ENCODE data around the gene ACTL6B. TPM values are rescaled to one million over a fixed set of nuclear protein-coding genes. Genes with fewer than 3 reads are reported as not detected.

ACTL6B gene
- polyA plus RNA-seq, 2 donors = not detected

- Histone ChIP-seq H3K9me3 (ENCODE audit: control insufficient read depth in 2 of 2, insufficient read depth in 1 of 2, low read depth in 1 of 2, low read length in 1 of 2) (no peaks in the 10 kb centered on the region), H3K4me3 (ENCODE audit: low read depth in 1 of 2, low read length in 2 of 2) (no peak overlapping the region), H3K36me3 (ENCODE audit: control insufficient read depth in 2 of 2, insufficient read depth in 2 of 2, low read length in 1 of 2) (peaks cover 21 to 58% of the 10 kb centered on the region in 2 donors), H3K27me3 (ENCODE audit: control insufficient read depth in 1 of 2, insufficient read depth in 2 of 2, low read length in 2 of 2) (no peaks in the 10 kb centered on the region), H3K4me1 (ENCODE audit: control insufficient read depth in 2 of 2, insufficient read depth in 2 of 2, low read length in 1 of 2) (peaks cover 8 to 10% of the 10 kb centered on the region in 2 donors), H3K27ac (ENCODE audit: low read depth in 2 of 2, low read length in 1 of 2) (peak overlapping the region; percentile 55 to 72)
- WGBS, 2 donors = 66 to 77% methylated on average over 11 to 13 of the region's 13 CpGs
These were observed 23.1 kb upstream of the ACTL6B start for GRCh38 chr7:100679129-100679926.

GRCh38 chr7:100678291-100678984 lies 22.2 kb upstream of the ACTL6B start:
- Histone ChIP-seq H3K9me3 (ENCODE audit: control insufficient read depth in 2 of 2, insufficient read depth in 1 of 2, low read depth in 1 of 2, low read length in 1 of 2) (no peaks in the 10 kb centered on the region), H3K27ac (ENCODE audit: low read depth in 2 of 2, low read length in 1 of 2) (no peak overlapping the region), H3K4me3 (ENCODE audit: low read depth in 1 of 2, low read length in 2 of 2) (no peak overlapping the region), H3K27me3 (ENCODE audit: control insufficient read depth in 1 of 2, insufficient read depth in 2 of 2, low read length in 2 of 2) (no peaks in the 10 kb centered on the region), H3K36me3 (ENCODE audit: control insufficient read depth in 2 of 2, insufficient read depth in 2 of 2, low read length in 1 of 2) (peaks cover 21 to 49% of the 10 kb centered on the region in 2 donors), H3K4me1 (ENCODE audit: control insufficient read depth in 2 of 2, insufficient read depth in 2 of 2, low read length in 1 of 2) (peaks cover 8 to 10% of the 10 kb centered on the region in 2 donors)
- WGBS, 2 donors = 76 to 78% methylated on average over 35 of the region's 35 CpGs

GRCh38 chr7:100677308-100678267 lies 21.3 kb upstream of the ACTL6B start:
- H3K36me3 ChIP-seq (ENCODE audit: control insufficient read depth in 2 of 2, insufficient read depth in 2 of 2, low read length in 1 of 2) = peaks cover 21 to 43% of the 10 kb centered on the region in 2 donors
- H3K27ac ChIP-seq (ENCODE audit: low read depth in 2 of 2, low read length in 1 of 2) = no peak overlapping the region
- H3K9me3 ChIP-seq (ENCODE audit: control insufficient read depth in 2 of 2, insufficient read depth in 1 of 2, low read depth in 1 of 2, low read length in 1 of 2) = no peaks in the 10 kb centered on the region
- no peak overlapping the region for H3K4me3 ChIP-seq (ENCODE audit: low read depth in 1 of 2, low read length in 2 of 2)
- WGBS, 2 donors = 87 to 88% methylated on average over 36 of the region's 36 CpGs
- peaks cover 8 to 10% of the 10 kb centered on the region in 2 donors for H3K4me1 ChIP-seq (ENCODE audit: control insufficient read depth in 2 of 2, insufficient read depth in 2 of 2, low read length in 1 of 2)
- no peaks in the 10 kb centered on the region for H3K27me3 ChIP-seq (ENCODE audit: control insufficient read depth in 1 of 2, insufficient read depth in 2 of 2, low read length in 2 of 2)

GRCh38 chr7:100676501-100677306 lies 20.5 kb upstream of the ACTL6B start:
- Histone ChIP-seq H3K4me3 (ENCODE audit: low read depth in 1 of 2, low read length in 2 of 2) (peak overlapping the region in 1 of 2 donors; percentile 96), H3K4me1 (ENCODE audit: control insufficient read depth in 2 of 2, insufficient read depth in 2 of 2, low read length in 1 of 2) (peaks cover 8 to 10% of the 10 kb centered on the region in 2 donors), H3K27ac (ENCODE audit: low read depth in 2 of 2, low read length in 1 of 2) (peak overlapping the region; percentile 54 to 97), H3K36me3 (ENCODE audit: control insufficient read depth in 2 of 2, insufficient read depth in 2 of 2, low read length in 1 of 2) (peaks cover 19 to 34% of the 10 kb centered on the region in 2 donors), H3K27me3 (ENCODE audit: control insufficient read depth in 1 of 2, insufficient read depth in 2 of 2, low read length in 2 of 2) (no peaks in the 10 kb centered on the region), H3K9me3 (ENCODE audit: control insufficient read depth in 2 of 2, insufficient read depth in 1 of 2, low read depth in 1 of 2, low read length in 1 of 2) (no peaks in the 10 kb centered on the region)
- WGBS, 2 donors = 76 to 79% methylated on average over 21 to 23 of the region's 23 CpGs

- Histone ChIP-seq H3K27ac (ENCODE audit: low read depth in 2 of 2, low read length in 1 of 2) (peak overlapping the region; percentile 96 to 97), H3K4me3 (ENCODE audit: low read depth in 1 of 2, low read length in 2 of 2) (peak overlapping the region; percentile 86 to 96), H3K36me3 (ENCODE audit: control insufficient read depth in 2 of 2, insufficient read depth in 2 of 2, low read length in 1 of 2) (peaks cover 16 to 31% of the 10 kb centered on the region in 2 donors), H3K27me3 (ENCODE audit: control insufficient read depth in 1 of 2, insufficient read depth in 2 of 2, low read length in 2 of 2) (no peaks in the 10 kb centered on the region), H3K4me1 (ENCODE audit: control insufficient read depth in 2 of 2, insufficient read depth in 2 of 2, low read length in 1 of 2) (peaks cover 8 to 10% of the 10 kb centered on the region in 2 donors), H3K9me3 (ENCODE audit: control insufficient read depth in 2 of 2, insufficient read depth in 1 of 2, low read depth in 1 of 2, low read length in 1 of 2) (no peaks in the 10 kb centered on the region)
- 1 to 4% methylated on average over 43 to 59 of the region's 59 CpGs for WGBS, 2 donors
These were observed 19.5 kb upstream of the ACTL6B start for GRCh38 chr7:100675581-100676350.

GRCh38 chr7:100675105-100675451 lies 18.8 kb upstream of the ACTL6B start:
- H3K27me3 ChIP-seq (ENCODE audit: control insufficient read depth in 1 of 2, insufficient read depth in 2 of 2, low read length in 2 of 2) = no peaks in the 10 kb centered on the region
- peak overlapping the region; percentile 86 to 96 for H3K4me3 ChIP-seq (ENCODE audit: low read depth in 1 of 2, low read length in 2 of 2)
- WGBS, 2 donors = 1 to 2% methylated on average over 14 to 46 of the region's 46 CpGs
- H3K27ac ChIP-seq (ENCODE audit: low read depth in 2 of 2, low read length in 1 of 2) = peak overlapping the region; percentile 96 to 97
- H3K4me1 ChIP-seq (ENCODE audit: control insufficient read depth in 2 of 2, insufficient read depth in 2 of 2, low read length in 1 of 2) = peaks cover 4 to 7% of the 10 kb centered on the region in 2 donors
- H3K36me3 ChIP-seq (ENCODE audit: control insufficient read depth in 2 of 2, insufficient read depth in 2 of 2, low read length in 1 of 2) = peaks cover 16 to 31% of the 10 kb centered on the region in 2 donors
- no peaks in the 10 kb centered on the region for H3K9me3 ChIP-seq (ENCODE audit: control insufficient read depth in 2 of 2, insufficient read depth in 1 of 2, low read depth in 1 of 2, low read length in 1 of 2)

GRCh38 chr7:100674411-100675104 lies 18.3 kb upstream of the ACTL6B start:
- WGBS, 2 donors = 1% methylated on average over 39 to 43 of the region's 43 CpGs
- H3K4me3 ChIP-seq (ENCODE audit: low read depth in 1 of 2, low read length in 2 of 2) = peak overlapping the region; percentile 86 to 96
- H3K4me1 ChIP-seq (ENCODE audit: control insufficient read depth in 2 of 2, insufficient read depth in 2 of 2, low read length in 1 of 2) = peaks cover 4 to 7% of the 10 kb centered on the region in 2 donors
- no peaks in the 10 kb centered on the region for H3K9me3 ChIP-seq (ENCODE audit: control insufficient read depth in 2 of 2, insufficient read depth in 1 of 2, low read depth in 1 of 2, low read length in 1 of 2)
- peaks cover 16 to 28% of the 10 kb centered on the region in 2 donors for H3K36me3 ChIP-seq (ENCODE audit: control insufficient read depth in 2 of 2, insufficient read depth in 2 of 2, low read length in 1 of 2)
- H3K27me3 ChIP-seq (ENCODE audit: control insufficient read depth in 1 of 2, insufficient read depth in 2 of 2, low read length in 2 of 2) = no peaks in the 10 kb centered on the region
- peak overlapping the region; percentile 96 to 97 for H3K27ac ChIP-seq (ENCODE audit: low read depth in 2 of 2, low read length in 1 of 2)

GRCh38 chr7:100673942-100674410 lies 17.7 kb upstream of the ACTL6B start:
- peaks cover 2 to 4% of the 10 kb centered on the region in 2 donors for H3K4me1 ChIP-seq (ENCODE audit: control insufficient read depth in 2 of 2, insufficient read depth in 2 of 2, low read length in 1 of 2)
- peak overlapping the region; percentile 96 to 97 for H3K27ac ChIP-seq (ENCODE audit: low read depth in 2 of 2, low read length in 1 of 2)
- peak overlapping the region; percentile 86 to 96 for H3K4me3 ChIP-seq (ENCODE audit: low read depth in 1 of 2, low read length in 2 of 2)
- no peaks in the 10 kb centered on the region for H3K27me3 ChIP-seq (ENCODE audit: control insufficient read depth in 1 of 2, insufficient read depth in 2 of 2, low read length in 2 of 2)
- 0 to 1% methylated on average over 31 to 34 of the region's 34 CpGs for WGBS, 2 donors
- peaks cover 16 to 23% of the 10 kb centered on the region in 2 donors for H3K36me3 ChIP-seq (ENCODE audit: control insufficient read depth in 2 of 2, insufficient read depth in 2 of 2, low read length in 1 of 2)
- H3K9me3 ChIP-seq (ENCODE audit: control insufficient read depth in 2 of 2, insufficient read depth in 1 of 2, low read depth in 1 of 2, low read length in 1 of 2) = no peaks in the 10 kb centered on the region
